K562 (cell line): Measurements from ENCODE around the gene MYO1A. TPM values are rescaled to one million over a fixed set of nuclear protein-coding genes. Genes with fewer than 3 reads are reported as not detected.

Source experiments
- CCNT2 ChIP-seq: IDR thresholded peaks from 2 replicates; pipeline ENCODE4 v1.6.1; 2011; ENCODE audit warnings: borderline replicate concordance, low read depth, mild to moderate bottlenecking, moderate library complexity, mixed read lengths, low read length; ENCODE audit not compliant: insufficient read length; ENCODE audit errors: extremely low read depth
- CHD4 ChIP-seq: fragments of 200-600 bp; sonication (generic); IDR thresholded peaks from 3 replicates; pipeline ENCODE4 v1.6.1; 2012; ENCODE audit warnings: low read depth, mild to moderate bottlenecking, mixed read lengths, low read length, inconsistent platforms; ENCODE audit not compliant: insufficient read depth, insufficient replicate concordance, poor library complexity, severe bottlenecking
- ELK3 ChIP-seq: fragments of 450-650 bp; formaldehyde crosslinking; IDR thresholded peaks from 2 replicates; pipeline ENCODE4 v1.4.0; 2020; ENCODE audit warnings: mild to moderate bottlenecking
- HBP1 ChIP-seq: fragments of 450-650 bp; formaldehyde crosslinking; IDR thresholded peaks from 2 replicates; pipeline ENCODE4 v1.4.0; 2022; ENCODE audit warnings: missing genetic modification characterization
- HDAC3 ChIP-seq: fragments of 450-650 bp; IDR thresholded peaks from 2 replicates; pipeline ENCODE4 v1.6.1; 2018; ENCODE audit warnings: borderline replicate concordance, mild to moderate bottlenecking, moderate library complexity; ENCODE audit not compliant: partially characterized antibody
- MAFG ChIP-seq: fragments of 450-650 bp; conservative IDR thresholded peaks from 2 replicates; pipeline ENCODE4 v1.6.1; 2016; ENCODE audit warnings: missing genetic modification characterization, missing compliant biosample characterization
- MCM2 ChIP-seq: fragments of 450-650 bp; IDR thresholded peaks from 2 replicates; pipeline ENCODE4 v1.6.1; 2017; ENCODE audit warnings: low read depth, mild to moderate bottlenecking
- NFIX ChIP-seq: fragments of 250-450 bp; sonication (Bioruptor Pico); IDR thresholded peaks from 2 replicates; pipeline ENCODE4 v1.4.0; 2020; ENCODE audit warnings: low read depth, mild to moderate bottlenecking, moderate library complexity
- NR2C1 ChIP-seq, 2 experiments: fragments of 450-650 bp; IDR thresholded peaks; 2 replicates each; pipeline ENCODE4 v1.6.1; 2017; ENCODE audit warnings: mild to moderate bottlenecking in 2 of 2, antibody characterized with exemption in 1 of 2, inconsistent platforms in 1 of 2, missing compliant biosample characterization in 1 of 2, missing genetic modification characterization in 1 of 2
- OTX1 ChIP-seq: fragments of 450-650 bp; formaldehyde crosslinking; IDR thresholded peaks from 2 replicates; pipeline ENCODE4 v1.4.0; 2022; ENCODE audit warnings: mild to moderate bottlenecking
- PCBP2 ChIP-seq: fragments of 200-400 bp; formaldehyde crosslinking; IDR thresholded peaks from 2 replicates; pipeline ENCODE4 v1.6.1; 2018; ENCODE audit warnings: low read length, low read depth, mild to moderate bottlenecking, moderate library complexity; ENCODE audit not compliant: poor library complexity, severe bottlenecking
- RBM15 ChIP-seq: fragments of 200-400 bp; formaldehyde crosslinking; IDR thresholded peaks from 2 replicates; pipeline ENCODE4 v1.6.1; 2018; ENCODE audit warnings: mild to moderate bottlenecking, low read length, moderate library complexity; ENCODE audit not compliant: insufficient read depth
- SMARCB1 ChIP-seq: IDR thresholded peaks from 2 replicates; pipeline ENCODE4 v1.6.1; 2011; ENCODE audit warnings: improper control_type of control experiment, low read depth; ENCODE audit not compliant: insufficient read length
- SOX6 ChIP-seq: fragments of 450-650 bp; IDR thresholded peaks from 2 replicates; pipeline ENCODE4 v1.6.1; 2014; ENCODE audit warnings: mild to moderate bottlenecking
- TAL1 ChIP-seq: fragments of 450-650 bp; IDR thresholded peaks from 2 replicates; pipeline ENCODE4 v1.6.1; 2016; ENCODE audit warnings: mild to moderate bottlenecking
- U2AF2 ChIP-seq: fragments of 200-400 bp; formaldehyde crosslinking; optimal IDR thresholded peaks from 2 replicates; pipeline ENCODE3; 2017; ENCODE audit warnings: low read depth, mild to moderate bottlenecking, low read length
- ZBTB2 ChIP-seq: fragments of 450-650 bp; IDR thresholded peaks from 2 replicates; pipeline ENCODE4 v1.6.1; 2016; ENCODE audit warnings: antibody characterized with exemption
- ZKSCAN1 ChIP-seq: fragments of 150-350 bp; IDR thresholded peaks from 2 replicates; pipeline ENCODE4 v1.6.1; 2016; ENCODE audit warnings: low read depth, low read length
- ZNF212 ChIP-seq: fragments of 450-650 bp; formaldehyde crosslinking; IDR thresholded peaks from 2 replicates; pipeline ENCODE4 v1.4.0; 2020; ENCODE audit warnings: mild to moderate bottlenecking
- ZNF232 ChIP-seq: sonication (generic); formaldehyde crosslinking; IDR thresholded peaks from 2 replicates; pipeline ENCODE4 v1.8.0; 2022; ENCODE audit warnings: mild to moderate bottlenecking, missing genetic modification reagents
- ZNF239 ChIP-seq: fragments of 250-450 bp; sonication (Bioruptor Pico); IDR thresholded peaks from 2 replicates; pipeline ENCODE4 v1.4.0; 2020; ENCODE audit warnings: mild to moderate bottlenecking
- ZNF277 ChIP-seq: fragments of 250-450 bp; sonication (Bioruptor Pico); IDR thresholded peaks from 2 replicates; pipeline ENCODE4 v1.8.0; 2022; ENCODE audit warnings: inconsistent platforms, mild to moderate bottlenecking, moderate library complexity, borderline replicate concordance
- ZNF583 ChIP-seq: fragments of 250-450 bp; sonication (Bioruptor Pico); IDR thresholded peaks from 2 replicates; pipeline ENCODE4 v1.4.0; 2020
- polyA plus RNA-seq, 8 experiments: library from polyadenylated mRNA; depleted of rRNA in 4 of 8; stranded (reverse) in 5 of 8; unstranded in 3 of 8; fragments of >200 nt; fragmentation: Nextera tagmentation in 2 of 8; fragmentation: Illumina TruSeq in 1 of 8; extraction: Ambion mirVana in 2 of 8; extraction: Trizol in 1 of 8; gene quantifications; 2 replicates each; pipeline versions ENCODE4 v1.2.1 to v1.2.3, GENCODE V29; 2011 to 2014; ENCODE audit warnings: inconsistent platforms in 1 of 8, missing spikeins in 1 of 8
- total RNA-seq, 7 experiments: library from RNA; depleted of rRNA in 6 of 7; stranded (reverse); fragments of >200 nt in 6 of 7; fragmentation: Illumina TruSeq in 2 of 7; extraction: Trizol in 2 of 7; gene quantifications; 2 replicates each; pipeline versions ENCODE4 v1.2.1 to v1.2.3, GENCODE V29; 2011 to 2021; ENCODE audit warnings: low replicate concordance in 1 of 7

The MYO1A gene
- total and polyA plus RNA-seq, 9 of the 15 experiments (the other 6 are each of a cell fraction or from before 2014, with no cell fraction given) = 0.03 to 0.29 (median 0.14) TPM; not detected in 2

GRCh38 chr12:57088354-57089270 is 38.7 kb upstream of the MYO1A start, which contains the start of gene NAB2 (continued):
- TF ChIP-seq CHD4 (no peak), MCM2 (no peak), ZNF232 (CRISPR knock-in tag) (no peak), HDAC3 (no peak), ZNF212 (CRISPR knock-in tag) (no peak), HBP1 (CRISPR knock-in tag) (0 out of 2 replicates have a peak, but pooled peaks have one; percentile 3), RBM15 (no peak), TAL1 (no peak), MAFG (tag) (no peak), NFIX (CRISPR knock-in tag) (no peak), ELK3 (CRISPR knock-in tag) (no peak), NR2C1 (IDR thresholded peaks at IDR 0.05) (no peak), NR2C1 (tag; IDR thresholded peaks at IDR 0.05) (no peak), ZNF239 (CRISPR knock-in tag) (no peak), ZBTB2 (no peak; the same call in 1 of the 2 replicates), ZNF277 (CRISPR knock-in tag) (no peak), ZKSCAN1 (no peak), SOX6 (peak; percentile 49; the same call in 1 of the 2 replicates), SMARCB1 (no peak), ZNF583 (CRISPR knock-in tag) (no peak), PCBP2 (no peak), OTX1 (CRISPR knock-in tag) (peak; percentile 64; the same call in 1 of the 2 replicates), CCNT2 (peak; percentile 38), U2AF2 (no peak)
